Panc1 (cell line): ENCODE measurements around the gene BRCA2. TPM values are rescaled to one million over a fixed set of nuclear protein-coding genes. Genes with fewer than 3 reads are reported as not detected.

Experiments used
- ATAC-seq: fragments of 200-7000 bp; cut with Tn5 transposase; 2 replicates; pipeline ENCODE4 v1.9.1; 2020; ENCODE audit warnings: mild to moderate bottlenecking, moderate library complexity
- BruUV-seq: library from RNA; stranded (reverse); fragments of 400-500 nt; replicated peaks from 2 replicates; lab custom pipeline; 2021; lab: Mats Ljungman, UMichigan
- CTCF ChIA-PET: fragments of 300-600 bp; sonication (Branson Sonifier 250); formaldehyde crosslinking; loops from one replicate; lab custom pipeline; 2022; ENCODE audit warnings: antibody characterized with exemption; lab: Charles Lee
- POLR2A ChIA-PET: fragments of 300-600 bp; sonication (Branson Sonifier 250); formaldehyde crosslinking; loops from one replicate; lab custom pipeline; 2022; ENCODE audit warnings: antibody characterized with exemption; lab: Charles Lee
- DNase-seq: peaks from one replicate; pipeline ENCODE4 v3.0.0-alpha.2; 2010; ENCODE audit warnings: low read depth, low spot score
- H3K27ac ChIP-seq: 2 replicates; pipeline ENCODE4 v1.5.1; 2011; ENCODE audit warnings: mild to moderate bottlenecking, low read length, inconsistent platforms
- H3K27me3 ChIP-seq: fragments of 200-500 bp; sonication (Bioruptor generic); 2 replicates; pipeline ENCODE4 v1.6.0; 2014; ENCODE audit warnings: low read length, inconsistent platforms; ENCODE audit not compliant: control insufficient read depth, insufficient read depth
- H3K36me3 ChIP-seq: fragments of 200-500 bp; sonication (Bioruptor generic); 2 replicates; pipeline ENCODE4 v1.5.1; 2014; ENCODE audit warnings: inconsistent platforms, mild to moderate bottlenecking, low read length, moderate library complexity; ENCODE audit not compliant: control insufficient read depth, insufficient read depth
- H3K4me1 ChIP-seq: 2 replicates; pipeline ENCODE4 v1.5.1; 2011; ENCODE audit warnings: inconsistent platforms, mild to moderate bottlenecking, low read length, moderate library complexity; ENCODE audit not compliant: control insufficient read depth, insufficient read depth
- H3K4me3 ChIP-seq, 2 experiments: 2 replicates each; pipeline ENCODE4 v1.5.1; 2011 to 2012; ENCODE audit warnings: low read depth in 2 of 2, low read length in 2 of 2, mild to moderate bottlenecking in 2 of 2, inconsistent platforms in 1 of 2, moderate library complexity in 1 of 2
- H3K9me3 ChIP-seq: fragments of 200-500 bp; sonication (Bioruptor generic); 2 replicates; pipeline ENCODE4 v1.5.1; 2014; ENCODE audit warnings: low read depth, mild to moderate bottlenecking, inconsistent platforms, low read length, moderate library complexity; ENCODE audit not compliant: control insufficient read depth, insufficient read depth
- POLR2AphosphoS5 ChIP-seq: IDR thresholded peaks from 2 replicates; pipeline ENCODE4 v1.6.1; 2012; ENCODE audit warnings: mild to moderate bottlenecking, low read depth, low read length, moderate library complexity
- SIN3A ChIP-seq: IDR thresholded peaks from 2 replicates; pipeline ENCODE4 v1.6.1; 2012; ENCODE audit warnings: low read depth, mild to moderate bottlenecking, low read length, moderate library complexity, borderline replicate concordance; ENCODE audit not compliant: insufficient read depth
- TCF7L2 ChIP-seq: IDR thresholded peaks from 2 replicates; pipeline ENCODE4 v1.6.1; 2011; ENCODE audit warnings: mild to moderate bottlenecking, low read depth, low read length, inconsistent platforms
- in situ Hi-C: cut with HindIII; loops from 2 replicates; pipeline ENCODE4 v1.10.0; 2016; ENCODE audit warnings: low sequenced_read_pairs, low pct_unique_long_range_greater_than_20kb
- intact Hi-C: fragments of 100-400 bp; cut with micrococcal nuclease; formaldehyde crosslinking; loops from one replicate; pipeline ENCODE4 v1.10.0; 2022; ENCODE audit not compliant: unreplicated experiment
- total RNA-seq: library from RNA; stranded (reverse); gene quantifications from one replicate; pipeline ENCODE4 v1.2.1, GENCODE V29; 2021; ENCODE audit not compliant: unreplicated experiment
- TF ChIP-seq, protein P1 (sequence below): fragments of 450-650 bp; IDR thresholded peaks from 2 replicates; pipeline ENCODE4 v1.5.1; 2017; ENCODE audit warnings: mild to moderate bottlenecking
- TF ChIP-seq, protein P2 (sequence below), 2 experiments: IDR thresholded peaks; 2 replicates each; pipeline ENCODE4 v1.6.1; 2011 to 2012; ENCODE audit warnings: low read depth in 2 of 2, control low read depth in 1 of 2, low read length in 1 of 2, mild to moderate bottlenecking in 1 of 2, moderate library complexity in 1 of 2; ENCODE audit not compliant: insufficient read depth in 1 of 2

BRCA2 gene
- total RNA-seq, 1 experiment from 2014 or later: 8.4 TPM

DNA sequence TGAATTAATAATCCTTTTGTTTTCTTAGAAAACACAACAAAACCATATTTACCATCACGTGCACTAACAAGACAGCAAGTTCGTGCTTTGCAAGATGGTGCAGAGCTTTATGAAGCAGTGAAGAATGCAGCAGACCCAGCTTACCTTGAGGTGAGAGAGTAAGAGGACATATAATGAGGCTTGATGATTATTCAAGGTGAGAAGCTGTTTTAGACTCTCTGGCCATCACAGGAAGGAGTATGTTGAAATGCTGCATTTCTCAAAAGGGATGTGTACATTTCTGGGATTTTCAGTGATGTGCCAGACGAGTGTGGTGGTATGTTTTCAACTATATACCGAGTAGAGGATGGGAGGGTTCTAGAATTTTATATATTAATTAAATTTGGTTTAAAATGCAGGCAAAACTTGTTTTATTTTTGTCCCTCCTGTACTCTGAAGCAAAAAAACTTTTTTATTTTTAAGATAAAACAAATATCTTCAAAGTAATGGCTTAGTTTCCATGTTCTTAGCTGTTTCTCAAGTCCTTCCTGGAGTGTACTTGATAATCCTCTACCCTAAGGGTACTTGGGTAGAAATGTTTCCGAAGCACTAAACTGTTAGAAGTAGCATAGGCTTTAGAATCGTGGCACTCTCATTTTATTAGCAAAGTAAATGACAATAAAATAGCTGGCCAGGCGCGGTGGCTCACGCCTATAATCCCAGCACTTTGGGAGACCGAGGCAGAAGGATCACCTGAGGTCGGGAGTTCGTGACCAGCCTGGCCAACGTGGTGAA is 61.5 kb downstream of the BRCA2 start:
- POLR2A ChIA-PET: no interaction called here

DNA sequence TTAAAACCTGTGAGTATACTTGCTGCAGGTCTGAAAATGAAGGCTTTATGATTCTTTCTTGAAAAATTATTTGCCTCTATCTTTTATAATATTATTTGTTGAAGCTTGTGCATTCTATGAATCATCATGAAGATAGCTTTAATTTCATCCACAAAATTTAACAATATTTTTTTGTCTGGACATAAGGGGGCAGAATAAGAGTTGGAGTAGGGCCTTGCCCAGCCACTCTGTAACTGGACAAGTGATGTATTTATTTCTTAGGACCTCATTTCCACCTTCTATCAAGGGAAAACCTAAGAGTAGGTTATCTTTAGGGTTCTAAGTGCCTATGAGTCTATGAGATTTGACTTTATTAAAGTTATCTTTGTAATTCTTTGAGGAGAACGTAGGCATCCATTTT is 62.7 kb downstream of the BRCA2 start:
- no peaks in the 10 kb centered on the region for H3K9me3 ChIP-seq
- BruUV-seq: no TSS peak
- no peaks in the 10 kb centered on the region for H3K27me3 ChIP-seq
- no peak overlapping the region for H3K27ac ChIP-seq
- no peak for TF ChIP-seq SIN3A
- TF ChIP-seq, protein P1, sequence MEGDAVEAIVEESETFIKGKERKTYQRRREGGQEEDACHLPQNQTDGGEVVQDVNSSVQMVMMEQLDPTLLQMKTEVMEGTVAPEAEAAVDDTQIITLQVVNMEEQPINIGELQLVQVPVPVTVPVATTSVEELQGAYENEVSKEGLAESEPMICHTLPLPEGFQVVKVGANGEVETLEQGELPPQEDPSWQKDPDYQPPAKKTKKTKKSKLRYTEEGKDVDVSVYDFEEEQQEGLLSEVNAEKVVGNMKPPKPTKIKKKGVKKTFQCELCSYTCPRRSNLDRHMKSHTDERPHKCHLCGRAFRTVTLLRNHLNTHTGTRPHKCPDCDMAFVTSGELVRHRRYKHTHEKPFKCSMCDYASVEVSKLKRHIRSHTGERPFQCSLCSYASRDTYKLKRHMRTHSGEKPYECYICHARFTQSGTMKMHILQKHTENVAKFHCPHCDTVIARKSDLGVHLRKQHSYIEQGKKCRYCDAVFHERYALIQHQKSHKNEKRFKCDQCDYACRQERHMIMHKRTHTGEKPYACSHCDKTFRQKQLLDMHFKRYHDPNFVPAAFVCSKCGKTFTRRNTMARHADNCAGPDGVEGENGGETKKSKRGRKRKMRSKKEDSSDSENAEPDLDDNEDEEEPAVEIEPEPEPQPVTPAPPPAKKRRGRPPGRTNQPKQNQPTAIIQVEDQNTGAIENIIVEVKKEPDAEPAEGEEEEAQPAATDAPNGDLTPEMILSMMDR: no peak; the same call in 1 of the 2 replicates
- no peak for TF ChIP-seq TCF7L2
- no peak for TF ChIP-seq POLR2AphosphoS5
- TF ChIP-seq, protein P2, sequence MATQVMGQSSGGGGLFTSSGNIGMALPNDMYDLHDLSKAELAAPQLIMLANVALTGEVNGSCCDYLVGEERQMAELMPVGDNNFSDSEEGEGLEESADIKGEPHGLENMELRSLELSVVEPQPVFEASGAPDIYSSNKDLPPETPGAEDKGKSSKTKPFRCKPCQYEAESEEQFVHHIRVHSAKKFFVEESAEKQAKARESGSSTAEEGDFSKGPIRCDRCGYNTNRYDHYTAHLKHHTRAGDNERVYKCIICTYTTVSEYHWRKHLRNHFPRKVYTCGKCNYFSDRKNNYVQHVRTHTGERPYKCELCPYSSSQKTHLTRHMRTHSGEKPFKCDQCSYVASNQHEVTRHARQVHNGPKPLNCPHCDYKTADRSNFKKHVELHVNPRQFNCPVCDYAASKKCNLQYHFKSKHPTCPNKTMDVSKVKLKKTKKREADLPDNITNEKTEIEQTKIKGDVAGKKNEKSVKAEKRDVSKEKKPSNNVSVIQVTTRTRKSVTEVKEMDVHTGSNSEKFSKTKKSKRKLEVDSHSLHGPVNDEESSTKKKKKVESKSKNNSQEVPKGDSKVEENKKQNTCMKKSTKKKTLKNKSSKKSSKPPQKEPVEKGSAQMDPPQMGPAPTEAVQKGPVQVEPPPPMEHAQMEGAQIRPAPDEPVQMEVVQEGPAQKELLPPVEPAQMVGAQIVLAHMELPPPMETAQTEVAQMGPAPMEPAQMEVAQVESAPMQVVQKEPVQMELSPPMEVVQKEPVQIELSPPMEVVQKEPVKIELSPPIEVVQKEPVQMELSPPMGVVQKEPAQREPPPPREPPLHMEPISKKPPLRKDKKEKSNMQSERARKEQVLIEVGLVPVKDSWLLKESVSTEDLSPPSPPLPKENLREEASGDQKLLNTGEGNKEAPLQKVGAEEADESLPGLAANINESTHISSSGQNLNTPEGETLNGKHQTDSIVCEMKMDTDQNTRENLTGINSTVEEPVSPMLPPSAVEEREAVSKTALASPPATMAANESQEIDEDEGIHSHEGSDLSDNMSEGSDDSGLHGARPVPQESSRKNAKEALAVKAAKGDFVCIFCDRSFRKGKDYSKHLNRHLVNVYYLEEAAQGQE (IDR thresholded peaks at IDR 0.05; ENCODE audit: insufficient read depth in 1 of 2, low read depth in 2 of 2, low read length in 1 of 2): no peak
- DNase-seq: no peak
- intact Hi-C loops: no loop called here
- ChIA-PET CTCF (no interaction called here), POLR2A (interaction anchor here (0.7 kb wide), 1 partner anchor 426 kb away, joined by 12 read pairs; no protein-coding TSS in a partner anchor)
- H3K4me3 ChIP-seq: no peak overlapping the region
- H3K36me3 ChIP-seq: peaks cover 4% of the 10 kb centered on the region; the same call in 1 of the 2 replicates
- no peaks in the 10 kb centered on the region for H3K4me1 ChIP-seq
- in situ Hi-C loops: no loop called here
- no peak for ATAC-seq

More for the DNA sequence above, 61.5 kb downstream of the BRCA2 start:
- Histone ChIP-seq H3K9me3 (no peaks in the 10 kb centered on the region), H3K4me1 (no peaks in the 10 kb centered on the region), H3K4me3 (no peak overlapping the region), H3K27ac (no peak overlapping the region), H3K36me3 (peaks cover 4% of the 10 kb centered on the region; the same call in 1 of the 2 replicates), H3K27me3 (no peaks in the 10 kb centered on the region)
- in situ Hi-C loops: no loop called here
- intact Hi-C loops: no loop called here
- DNase-seq: no peak
- CTCF ChIA-PET: no interaction called here
- ATAC-seq: no peak
- no TSS peak for BruUV-seq
- no peak for TF ChIP-seq SIN3A
- TF ChIP-seq, protein P2 (IDR thresholded peaks at IDR 0.05; ENCODE audit: insufficient read depth in 1 of 2, low read depth in 2 of 2, low read length in 1 of 2): no peak
- no peak for TF ChIP-seq POLR2AphosphoS5
- TF ChIP-seq, protein P1: no peak
- no peak for TF ChIP-seq TCF7L2
